ENCODE data around the gene PCNX1.

DNA sequence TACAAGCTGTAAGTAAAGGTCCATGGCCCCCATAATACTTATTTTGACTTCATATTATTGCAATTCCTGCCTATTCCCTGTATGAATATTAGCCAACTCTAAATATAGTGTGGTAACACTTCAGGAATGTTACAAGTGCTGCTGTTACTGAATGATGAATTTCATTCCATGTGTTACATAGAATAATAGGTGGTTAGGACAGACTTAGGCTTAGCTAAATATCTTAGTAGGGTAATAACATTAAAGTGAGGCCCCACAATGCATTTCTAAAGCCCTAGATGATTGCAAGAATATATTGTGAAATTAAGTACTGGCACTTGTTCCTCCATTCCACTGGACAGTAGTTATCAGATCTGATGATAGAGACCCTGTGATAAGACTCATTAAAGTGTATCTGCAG is 182.7 kb downstream of the PCNX1 start:
- no peak for TF ChIP-seq POLR2AphosphoS5 (IDR thresholded peaks at IDR 0.05)
- TF ChIP-seq, protein P1, sequence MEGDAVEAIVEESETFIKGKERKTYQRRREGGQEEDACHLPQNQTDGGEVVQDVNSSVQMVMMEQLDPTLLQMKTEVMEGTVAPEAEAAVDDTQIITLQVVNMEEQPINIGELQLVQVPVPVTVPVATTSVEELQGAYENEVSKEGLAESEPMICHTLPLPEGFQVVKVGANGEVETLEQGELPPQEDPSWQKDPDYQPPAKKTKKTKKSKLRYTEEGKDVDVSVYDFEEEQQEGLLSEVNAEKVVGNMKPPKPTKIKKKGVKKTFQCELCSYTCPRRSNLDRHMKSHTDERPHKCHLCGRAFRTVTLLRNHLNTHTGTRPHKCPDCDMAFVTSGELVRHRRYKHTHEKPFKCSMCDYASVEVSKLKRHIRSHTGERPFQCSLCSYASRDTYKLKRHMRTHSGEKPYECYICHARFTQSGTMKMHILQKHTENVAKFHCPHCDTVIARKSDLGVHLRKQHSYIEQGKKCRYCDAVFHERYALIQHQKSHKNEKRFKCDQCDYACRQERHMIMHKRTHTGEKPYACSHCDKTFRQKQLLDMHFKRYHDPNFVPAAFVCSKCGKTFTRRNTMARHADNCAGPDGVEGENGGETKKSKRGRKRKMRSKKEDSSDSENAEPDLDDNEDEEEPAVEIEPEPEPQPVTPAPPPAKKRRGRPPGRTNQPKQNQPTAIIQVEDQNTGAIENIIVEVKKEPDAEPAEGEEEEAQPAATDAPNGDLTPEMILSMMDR (IDR thresholded peaks at IDR 0.05), result no peak
